Endothelial cell (in vitro differentiated cells): Measurements from ENCODE around the gene SRGAP2C. TPM values are rescaled to one million over a fixed set of nuclear protein-coding genes. Genes with fewer than 3 reads are reported as not detected.
"Not testable (repeated sequence)": the region's sequence is repeated elsewhere in the genome, so short reads cannot be mapped to it uniquely, and the experiment has no call there.

Experiments used
- DNase-seq: peaks from one replicate; pipeline ENCODE4 v3.0.0; 2021; ENCODE audit warnings: low spot score
- H3K27ac Mint-ChIP-seq: one replicate; pipeline ENCODE4 v1.8.0; 2021; ENCODE audit warnings: mixed read lengths, inconsistent platforms; ENCODE audit not compliant: unreplicated experiment
- H3K27me3 Mint-ChIP-seq: one replicate; pipeline ENCODE4 v1.8.0; 2021; ENCODE audit warnings: mild to moderate bottlenecking, moderate library complexity, mixed read lengths, inconsistent platforms; ENCODE audit not compliant: unreplicated experiment
- H3K36me3 Mint-ChIP-seq: one replicate; pipeline ENCODE4 v1.8.0; 2021; ENCODE audit warnings: mild to moderate bottlenecking, low read depth, mixed read lengths, inconsistent platforms; ENCODE audit not compliant: unreplicated experiment
- H3K4me1 Mint-ChIP-seq: one replicate; pipeline ENCODE4 v1.8.0; 2021; ENCODE audit warnings: mild to moderate bottlenecking, mixed read lengths, inconsistent platforms; ENCODE audit not compliant: unreplicated experiment
- H3K4me3 Mint-ChIP-seq: one replicate; pipeline ENCODE4 v1.8.0; 2021; ENCODE audit warnings: mild to moderate bottlenecking, mixed read lengths, inconsistent platforms; ENCODE audit not compliant: unreplicated experiment
- H3K9me3 Mint-ChIP-seq: one replicate; pipeline ENCODE4 v1.8.0; 2021; ENCODE audit warnings: mixed read lengths, inconsistent platforms; ENCODE audit not compliant: unreplicated experiment
- total RNA-seq: library from RNA; stranded (reverse); fragmentation: NEBNext Ultra II Directional; extraction: Animal tissue kit (Norgen Biotek cat#: 25700); gene quantifications from one replicate; pipeline ENCODE4 v1.2.1, GENCODE V29; 2021; ENCODE audit not compliant: unreplicated experiment

The SRGAP2C gene
- total RNA-seq, 1 donor from 2014 or later: 72.5 TPM

GRCh38 chr1:121298529-121298928, 113.8 kb downstream of the SRGAP2C start:
- not testable (repeated sequence) for H3K36me3 Mint-ChIP-seq, H3K4me3 Mint-ChIP-seq, H3K9me3 Mint-ChIP-seq, H3K27me3 Mint-ChIP-seq, H3K27ac Mint-ChIP-seq, H3K4me1 Mint-ChIP-seq, DNase-seq

- H3K9me3 Mint-ChIP-seq, DNase-seq, H3K27ac Mint-ChIP-seq, H3K36me3 Mint-ChIP-seq, H3K4me3 Mint-ChIP-seq, H3K4me1 Mint-ChIP-seq, H3K27me3 Mint-ChIP-seq: not testable (repeated sequence)
These were observed 114.9 kb downstream of the SRGAP2C start for GRCh38 chr1:121299514-121300149.

- H3K9me3 Mint-ChIP-seq, H3K36me3 Mint-ChIP-seq, H3K27me3 Mint-ChIP-seq, DNase-seq, H3K27ac Mint-ChIP-seq, H3K4me1 Mint-ChIP-seq, H3K4me3 Mint-ChIP-seq: not testable (repeated sequence)
These were observed 117.1 kb downstream of the SRGAP2C start for GRCh38 chr1:121301876-121302275.

DNA sequence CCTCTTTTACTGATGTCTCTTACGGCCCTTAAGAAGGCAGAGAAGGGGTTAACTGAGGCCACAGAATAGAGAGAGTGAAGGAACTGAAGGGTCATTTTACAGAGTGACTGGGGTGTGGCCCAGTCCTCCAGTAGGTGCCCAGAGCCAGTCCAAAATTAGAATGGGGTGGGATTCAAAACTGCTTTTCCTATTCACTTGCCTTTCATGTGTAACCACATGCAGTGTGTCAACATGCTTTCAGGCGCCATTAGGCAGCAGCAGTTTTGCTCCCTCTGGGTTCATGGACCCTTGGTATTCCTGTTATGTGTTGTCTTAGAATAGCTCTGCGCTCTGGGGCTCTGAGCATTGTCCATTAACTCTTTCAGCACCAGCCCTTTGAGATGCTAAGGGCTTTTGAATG, 123.0 kb downstream of the SRGAP2C start:
- not testable (repeated sequence) for H3K4me3 Mint-ChIP-seq, H3K27me3 Mint-ChIP-seq, DNase-seq, H3K4me1 Mint-ChIP-seq, H3K27ac Mint-ChIP-seq, H3K36me3 Mint-ChIP-seq, H3K9me3 Mint-ChIP-seq

DNA sequence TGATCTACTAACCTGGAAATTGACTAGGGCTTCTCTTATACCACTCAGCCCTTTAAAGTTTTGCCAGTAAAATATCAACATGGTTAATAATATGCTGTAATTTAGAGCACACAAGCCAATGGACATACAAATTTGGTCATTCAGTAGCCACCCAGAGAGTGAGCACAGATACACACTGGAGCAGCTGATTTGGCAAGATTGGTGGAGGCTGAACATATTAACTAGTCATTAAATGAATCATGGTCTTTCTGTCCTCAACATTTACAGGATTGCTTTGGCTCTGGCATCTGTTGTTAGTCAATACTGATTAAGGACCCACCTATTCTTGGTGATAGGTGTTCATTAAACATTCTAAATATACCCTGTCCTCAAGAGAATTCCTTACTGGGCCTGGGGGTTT, 130.7 kb downstream of the SRGAP2C start:
- not testable (repeated sequence) for H3K36me3 Mint-ChIP-seq, H3K27me3 Mint-ChIP-seq, H3K27ac Mint-ChIP-seq, H3K9me3 Mint-ChIP-seq, H3K4me3 Mint-ChIP-seq, H3K4me1 Mint-ChIP-seq, DNase-seq

- not testable (repeated sequence) for H3K27me3 Mint-ChIP-seq, H3K9me3 Mint-ChIP-seq, H3K27ac Mint-ChIP-seq, H3K36me3 Mint-ChIP-seq, DNase-seq, H3K4me1 Mint-ChIP-seq, H3K4me3 Mint-ChIP-seq
These were observed 131.3 kb downstream of the SRGAP2C start for GRCh38 chr1:121316081-121316480.

GRCh38 chr1:121317491-121318468, 133.0 kb downstream of the SRGAP2C start:
- not testable (repeated sequence) for H3K27ac Mint-ChIP-seq, H3K4me1 Mint-ChIP-seq, H3K9me3 Mint-ChIP-seq, H3K36me3 Mint-ChIP-seq, DNase-seq, H3K27me3 Mint-ChIP-seq, H3K4me3 Mint-ChIP-seq

DNA sequence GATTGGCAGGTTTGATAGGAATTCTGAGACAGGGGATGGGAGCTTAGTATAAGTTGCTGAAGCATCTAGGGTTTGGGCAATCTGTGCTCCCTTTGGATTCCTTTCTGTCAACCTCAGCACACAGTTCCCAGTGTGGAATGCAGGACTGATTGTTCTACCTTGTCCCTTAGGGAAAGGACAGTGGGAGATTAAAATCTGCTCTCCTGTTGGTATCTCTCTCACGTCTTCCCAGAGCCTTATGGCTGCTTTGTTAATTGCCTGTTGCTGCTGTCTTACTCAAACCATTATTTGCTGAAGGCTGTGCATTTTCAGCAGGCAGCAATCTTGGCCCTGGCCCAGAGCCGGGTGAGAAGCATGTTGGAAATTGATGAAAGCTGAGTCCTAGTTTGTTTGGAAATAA, 133.9 kb downstream of the SRGAP2C start:
- H3K36me3 Mint-ChIP-seq, H3K9me3 Mint-ChIP-seq, DNase-seq, H3K27me3 Mint-ChIP-seq, H3K4me1 Mint-ChIP-seq, H3K4me3 Mint-ChIP-seq, H3K27ac Mint-ChIP-seq: not testable (repeated sequence)

GRCh38 chr1:121321660-121322059, 136.9 kb downstream of the SRGAP2C start:
- H3K9me3 Mint-ChIP-seq, H3K27ac Mint-ChIP-seq, H3K4me1 Mint-ChIP-seq, DNase-seq, H3K4me3 Mint-ChIP-seq, H3K36me3 Mint-ChIP-seq, H3K27me3 Mint-ChIP-seq: not testable (repeated sequence)

- not testable (repeated sequence) for DNase-seq, H3K36me3 Mint-ChIP-seq, H3K9me3 Mint-ChIP-seq, H3K27ac Mint-ChIP-seq, H3K4me3 Mint-ChIP-seq, H3K27me3 Mint-ChIP-seq, H3K4me1 Mint-ChIP-seq
These were observed 140.0 kb downstream of the SRGAP2C start for GRCh38 chr1:121324726-121325125.

DNA sequence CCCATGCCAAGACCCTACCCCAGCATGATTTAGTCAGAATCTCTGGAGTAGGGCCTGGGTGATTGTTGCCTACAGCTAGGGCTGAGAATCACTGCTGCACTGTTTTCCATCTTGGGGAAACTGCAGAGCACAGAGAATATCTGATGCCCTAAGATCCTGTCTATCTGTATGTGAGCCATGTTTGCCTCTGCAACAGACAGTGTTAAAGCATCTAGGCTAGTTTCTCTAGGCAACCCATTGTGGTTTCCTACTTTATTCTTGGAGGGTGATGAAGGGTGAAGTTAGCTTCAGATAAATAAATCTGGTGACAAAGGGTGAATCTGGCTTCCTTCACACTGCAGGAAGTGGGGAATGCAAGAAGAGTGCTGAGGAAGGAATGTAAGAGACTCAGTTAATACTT, 147.4 kb downstream of the SRGAP2C start:
- not testable (repeated sequence) for DNase-seq, H3K4me3 Mint-ChIP-seq, H3K27me3 Mint-ChIP-seq, H3K9me3 Mint-ChIP-seq, H3K27ac Mint-ChIP-seq, H3K4me1 Mint-ChIP-seq, H3K36me3 Mint-ChIP-seq
